ENCODE results near the gene PIEZO1. TPM values are rescaled to one million over a fixed set of nuclear protein-coding genes. Genes with fewer than 3 reads are reported as not detected.

The PIEZO1 gene
- total RNA-seq, 1 experiment from 2014 or later = 224 TPM

DNA sequence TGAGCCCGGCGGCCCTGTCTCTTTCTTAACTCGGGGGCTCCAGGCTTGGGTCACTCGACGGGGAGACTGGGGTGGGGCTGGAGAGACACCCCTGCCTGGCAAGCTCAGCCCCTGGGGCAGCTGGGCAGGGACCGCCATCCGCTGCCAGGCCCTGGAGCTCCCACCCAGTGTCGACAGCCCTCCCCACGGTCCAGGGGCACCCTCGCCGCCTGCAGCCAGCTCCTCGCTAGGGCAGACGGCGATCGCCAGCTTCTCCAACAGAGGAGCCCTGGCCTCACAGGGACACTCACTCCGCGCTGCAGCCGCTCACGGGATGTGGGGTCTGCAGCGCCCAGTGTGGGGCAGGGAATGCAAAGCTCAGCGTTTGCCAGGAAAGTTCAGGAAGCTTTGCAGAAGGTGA lies 42.7 kb upstream of the PIEZO1 start:
- H2AFZ ChIP-seq (ENCODE audit: low read depth, low read length, poor library complexity, severe bottlenecking) = no peak overlapping the region
- H3K4me2 ChIP-seq (ENCODE audit: low read length) = no peak overlapping the region
- no peaks in the 10 kb centered on the region for H3K27me3 ChIP-seq (ENCODE audit: insufficient read depth, low read length)
- H3K36me3 ChIP-seq (ENCODE audit: control insufficient read depth in 1 of 2, insufficient read depth in 2 of 2, low read length in 2 of 2) = no peaks in the 10 kb centered on the region
- no peak overlapping the region for H3K27ac ChIP-seq (ENCODE audit: low read depth, low read length)
- ChIA-PET POLR2A (no interaction called here), CTCF (no interaction called here), RAD21 (ENCODE audit: low non-redundant PET in 1 of 2, low total read pairs in 2 of 2, uncharacterized antibody in 2 of 2, unreplicated experiment in 2 of 2) (no interaction called here)
- TF ChIP-seq SP1 (IDR thresholded peaks at IDR 0.05; ENCODE audit: low read depth) = no peak
- peaks cover 0 to 4% of the 10 kb centered on the region in 2 experiments; a peak in 1 of 4 replicates for H3K4me1 ChIP-seq (ENCODE audit: control insufficient read depth in 1 of 2, insufficient read depth in 2 of 2, low read length in 2 of 2)
- no peaks in the 10 kb centered on the region for H3K79me2 ChIP-seq (ENCODE audit: insufficient read depth, low read length)
- intact Hi-C loops (cut with micrococcal nuclease) = no loop called here
- H3K9me2 ChIP-seq (ENCODE audit: insufficient read depth) = no peaks in the 10 kb centered on the region
- no peaks in the 10 kb centered on the region for H3K9me3 ChIP-seq (ENCODE audit: control insufficient read depth in 1 of 2, insufficient read depth in 1 of 2, low read depth in 1 of 2, low read length in 2 of 2)
- no peak overlapping the region for H3K9ac ChIP-seq (ENCODE audit: low read length)
- no TSS peak for BruUV-seq (replicated peaks)
- H3K4me3 ChIP-seq (replicated peaks in 1 of 2; ENCODE audit: low read depth in 1 of 2, low read length in 2 of 2) = no peak overlapping the region
- ATAC-seq (no peak), DNase-seq (ENCODE audit: low read depth, low spot score) (no peak)
- no peaks in the 10 kb centered on the region for H4K20me1 ChIP-seq (ENCODE audit: insufficient read depth)

- RAD21 ChIA-PET (ENCODE audit: low non-redundant PET in 1 of 2, low total read pairs in 2 of 2, uncharacterized antibody in 2 of 2, unreplicated experiment in 2 of 2) = no interaction called here
Observed at GRCh38 chr16:88826070-88826840, 41.2 kb upstream of the PIEZO1 start.

More at GRCh38 chr16:88826070-88826840, 41.2 kb upstream of the PIEZO1 start:
- ATAC-seq = no peak
- TF ChIP-seq ZBTB33 (IDR thresholded peaks at IDR 0.05; ENCODE audit: extremely low read depth, insufficient replicate concordance, low read length) (no peak), CBX3 (IDR thresholded peaks at IDR 0.05; ENCODE audit: low read depth) (no peak), CTCF (IDR thresholded peaks at IDR 0.05 in 2 of 3, conservative IDR thresholded peaks at IDR 0.05 in 1 of 3; ENCODE audit: borderline replicate concordance in 1 of 3, insufficient read depth in 1 of 3, low read depth in 2 of 3, low read length in 2 of 3) (no peak), SRF (IDR thresholded peaks at IDR 0.05; ENCODE audit: low read depth) (no peak), POLR2AphosphoS5 (IDR thresholded peaks at IDR 0.05; ENCODE audit: low read depth, low read length) (no peak), POLR2A (IDR thresholded peaks at IDR 0.05; ENCODE audit: borderline replicate concordance, extremely low read depth, insufficient read depth, insufficient read length) (no peak), ATF3 (IDR thresholded peaks at IDR 0.05) (no peak), EZH2phosphoT487 (IDR thresholded peaks at IDR 0.05; ENCODE audit: borderline replicate concordance) (no peak)
- Histone ChIP-seq H3K4me1 (ENCODE audit: control insufficient read depth in 1 of 2, insufficient read depth in 2 of 2, low read length in 2 of 2) (no peaks in the 10 kb centered on the region), H4K20me1 (ENCODE audit: insufficient read depth) (no peaks in the 10 kb centered on the region), H3K4me2 (ENCODE audit: low read length) (no peak overlapping the region), H3K9me3 (ENCODE audit: control insufficient read depth in 1 of 2, insufficient read depth in 1 of 2, low read depth in 1 of 2, low read length in 2 of 2) (no peaks in the 10 kb centered on the region), H3K9me2 (ENCODE audit: insufficient read depth) (no peaks in the 10 kb centered on the region), H2AFZ (ENCODE audit: low read depth, low read length, poor library complexity, severe bottlenecking) (no peak overlapping the region), H3K9ac (ENCODE audit: low read length) (no peak overlapping the region), H3K36me3 (ENCODE audit: control insufficient read depth in 1 of 2, insufficient read depth in 2 of 2, low read length in 2 of 2) (no peaks in the 10 kb centered on the region), H3K79me2 (ENCODE audit: insufficient read depth, low read length) (no peaks in the 10 kb centered on the region), H3K27ac (ENCODE audit: low read depth, low read length) (no peak overlapping the region), H3K4me3 (replicated peaks in 1 of 2; ENCODE audit: low read depth in 1 of 2, low read length in 2 of 2) (no peak overlapping the region), H3K27me3 (ENCODE audit: insufficient read depth, low read length) (no peaks in the 10 kb centered on the region)
- POLR2A ChIA-PET = no interaction called here
- DNase-seq (ENCODE audit: low read depth, low spot score) = no peak
- intact Hi-C loops (cut with micrococcal nuclease) = no loop called here
- CTCF ChIA-PET = no interaction called here
- BruUV-seq (replicated peaks) = no TSS peak

Measured in HCT116 (cell line).